Fibroblast of skin of scalp (primary cell): ENCODE measurements around the gene ROMO1.
"Not testable (repeated sequence)": the region's sequence is repeated elsewhere in the genome, so short reads cannot be mapped to it uniquely, and the experiment has no call there.

Source experiments
- DNase-seq: peaks from one replicate; pipeline ENCODE4 v3.0.0-alpha.2; 2013

The ROMO1 gene

DNA sequence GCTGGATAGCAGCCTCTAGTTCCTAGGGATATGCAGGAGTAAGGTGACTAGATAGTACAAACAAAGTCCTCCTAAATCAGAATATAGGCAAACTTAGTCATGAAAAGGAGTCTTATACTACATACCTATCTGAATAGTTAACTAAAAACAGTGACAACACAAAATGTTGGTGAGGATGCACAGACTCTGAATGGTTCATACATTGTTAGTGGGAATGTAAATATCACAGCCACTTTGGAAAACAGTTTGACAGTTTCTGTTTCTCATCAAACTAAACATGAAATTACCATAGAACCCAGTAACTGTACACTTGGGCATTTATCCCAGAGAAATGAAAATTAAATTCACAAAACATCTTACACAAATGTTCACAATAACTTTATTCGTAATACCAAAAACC is 17.2 kb upstream of the ROMO1 start:
- DNase-seq = no peak

GRCh38 chr20:35685368-35685767 is 13.8 kb upstream of the ROMO1 start:
- not testable (repeated sequence) for DNase-seq

DNA sequence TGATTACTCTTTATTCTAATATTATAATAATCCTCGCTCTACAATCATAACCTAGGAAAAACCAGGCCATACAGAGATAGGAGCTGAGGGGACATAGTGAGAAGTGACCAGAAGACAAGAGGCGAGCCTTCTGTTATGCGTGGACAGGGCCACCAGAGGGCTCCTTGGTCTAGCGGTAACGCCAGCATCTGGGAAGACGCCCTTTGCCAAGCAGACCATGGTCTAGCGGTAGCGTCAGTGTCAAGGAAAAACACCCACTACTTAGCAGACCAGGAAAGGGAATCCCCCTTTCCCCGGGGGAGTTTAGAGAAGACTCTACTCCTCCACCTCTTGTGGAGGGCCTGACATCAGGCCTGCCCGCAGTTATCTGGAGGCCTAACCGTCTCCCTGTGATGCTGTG is 12.3 kb upstream of the ROMO1 start:
- DNase-seq = peak; percentile 4

DNA sequence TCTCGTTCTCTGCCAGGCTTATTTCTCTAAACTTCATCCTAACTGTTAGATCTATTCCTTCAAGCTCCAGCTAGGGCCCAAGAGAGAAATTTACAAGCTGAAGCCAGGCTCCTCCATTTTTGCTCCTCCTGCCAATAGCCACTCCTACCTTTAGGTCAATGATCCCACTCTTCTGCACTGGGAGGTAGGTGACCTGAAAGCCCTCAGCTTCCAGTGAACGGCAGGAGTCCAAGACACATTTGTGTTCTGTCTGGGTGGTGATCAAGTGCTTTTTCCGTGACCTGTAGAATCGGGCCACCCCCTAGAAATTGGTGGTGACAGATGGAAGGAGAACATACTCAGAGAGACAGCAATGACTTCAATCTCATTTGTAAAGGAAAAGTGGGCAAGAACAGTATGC is 8.9 kb upstream of the ROMO1 start:
- DNase-seq = no peak

DNA sequence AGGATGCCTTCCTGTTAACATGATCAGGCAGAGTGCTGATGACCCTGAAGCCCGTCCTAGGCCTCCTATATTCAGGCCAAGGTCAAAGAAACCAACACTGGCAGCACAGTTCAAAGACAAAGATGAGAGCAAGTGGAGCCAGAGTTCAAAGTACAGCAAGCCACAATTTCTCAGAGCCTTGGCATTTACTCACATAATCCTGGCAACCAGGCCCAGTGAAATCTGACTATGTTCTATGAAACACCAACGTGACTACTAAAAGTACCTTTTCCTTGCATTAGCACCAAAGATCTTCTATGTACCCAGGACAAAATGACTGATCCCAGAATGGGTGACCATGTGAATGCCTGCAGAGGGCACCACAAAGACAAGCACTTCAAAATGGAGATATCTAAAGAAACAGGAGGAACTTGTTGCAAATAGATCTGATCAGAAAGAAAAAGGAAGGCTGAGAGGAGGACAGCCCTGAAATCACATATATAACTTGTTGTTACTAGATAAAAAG is 3.9 kb upstream of the ROMO1 start:
- no peak for DNase-seq

GRCh38 chr20:35695978-35696377 is 3.2 kb upstream of the ROMO1 start:
- DNase-seq = no peak

- DNase-seq = no peak
Observed at GRCh38 chr20:35697696-35698297, 1.4 kb upstream of the ROMO1 start.

DNA sequence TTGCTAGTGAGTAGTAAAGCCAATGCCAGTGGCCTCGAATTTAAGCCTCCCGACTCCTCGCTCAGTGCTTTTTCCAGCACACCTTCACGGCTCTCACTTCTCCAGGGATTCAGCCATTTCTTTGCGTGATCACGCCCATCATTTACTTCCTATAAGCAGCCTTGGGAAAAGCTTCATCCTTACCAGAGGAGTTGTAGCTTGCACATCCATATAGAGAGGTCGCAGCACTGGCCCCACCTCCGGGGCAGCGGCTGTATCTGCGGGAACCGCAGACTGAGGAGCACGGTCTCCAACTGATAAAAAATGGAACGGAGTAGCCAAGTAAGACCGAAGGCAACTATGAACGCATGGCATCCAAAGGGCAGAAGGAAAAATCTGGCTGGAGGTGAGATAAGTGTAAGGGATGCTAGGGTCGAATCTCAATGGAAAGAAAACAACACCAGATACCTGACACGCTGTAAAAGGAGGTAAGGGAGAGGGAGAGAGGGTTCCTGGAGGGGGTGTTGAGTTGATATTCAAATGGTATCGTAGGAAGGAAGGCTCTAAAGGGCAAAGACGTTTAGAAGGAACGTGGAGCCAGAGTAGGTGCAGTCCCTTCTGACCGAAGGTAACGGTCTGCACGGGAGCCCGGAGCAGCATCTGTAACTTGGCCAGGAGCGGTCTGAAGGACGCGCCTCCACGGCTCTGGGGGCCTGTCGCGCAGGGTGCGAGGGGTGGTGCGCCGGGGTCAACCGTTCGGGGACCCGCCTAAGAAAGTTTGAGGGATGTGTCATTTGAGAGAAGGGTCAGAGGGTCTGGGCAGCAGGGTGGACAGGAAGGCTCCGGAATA is 693 bp upstream of the ROMO1 start:
- DNase-seq = peak; percentile 12

DNA sequence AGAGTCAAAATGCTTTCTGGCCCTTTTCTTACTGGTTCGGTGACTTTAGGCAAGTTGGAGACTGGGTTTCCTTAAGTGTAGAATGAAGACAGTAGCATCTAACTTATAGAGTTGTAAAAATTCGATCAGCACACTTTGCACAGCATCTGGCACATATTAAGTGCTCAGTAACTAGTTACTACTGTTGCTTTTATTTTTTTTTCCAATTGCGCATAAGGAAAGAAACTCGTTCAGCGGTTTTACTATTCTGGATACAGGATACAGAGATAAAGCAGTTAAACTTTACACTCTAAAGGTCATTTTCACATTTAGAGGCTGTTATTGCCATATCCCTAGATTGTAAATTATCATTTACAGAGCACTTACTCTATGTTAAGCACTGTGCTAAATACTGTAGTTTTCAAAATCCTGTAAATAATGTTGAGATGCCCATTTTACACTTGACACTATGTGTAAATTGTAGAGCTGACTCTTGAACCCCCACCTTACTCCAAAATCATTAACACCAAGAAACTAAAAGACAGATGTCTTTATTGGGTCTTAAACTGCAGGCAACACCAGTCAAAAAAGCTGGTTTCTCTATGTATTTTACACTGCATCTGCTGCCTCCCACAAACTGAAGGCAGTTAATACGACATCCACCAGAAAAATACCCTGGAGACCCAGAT is 886 bp downstream of the ROMO1 start:
- no peak for DNase-seq

DNA sequence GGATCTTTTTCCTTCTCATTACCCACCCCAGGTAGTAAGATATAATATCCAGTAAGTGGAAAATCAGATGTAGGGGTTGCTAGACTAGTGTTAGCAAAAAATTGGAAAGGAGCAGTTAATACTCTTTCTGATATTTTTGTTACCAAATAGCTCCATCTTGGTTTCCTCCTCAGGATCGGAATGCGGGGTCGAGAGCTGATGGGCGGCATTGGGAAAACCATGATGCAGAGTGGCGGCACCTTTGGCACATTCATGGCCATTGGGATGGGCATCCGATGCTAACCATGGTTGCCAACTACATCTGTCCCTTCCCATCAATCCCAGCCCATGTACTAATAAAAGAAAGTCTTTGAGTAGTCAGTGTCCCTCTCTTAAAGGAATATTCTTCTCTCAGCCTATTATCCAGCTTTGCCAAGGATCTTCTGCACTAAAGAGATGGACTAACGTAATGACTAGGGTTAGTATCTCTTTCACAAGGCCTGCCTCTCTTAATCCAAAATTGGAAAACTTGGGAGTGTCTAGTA is 1.5 kb downstream of the ROMO1 start:
- DNase-seq = no peak

DNA sequence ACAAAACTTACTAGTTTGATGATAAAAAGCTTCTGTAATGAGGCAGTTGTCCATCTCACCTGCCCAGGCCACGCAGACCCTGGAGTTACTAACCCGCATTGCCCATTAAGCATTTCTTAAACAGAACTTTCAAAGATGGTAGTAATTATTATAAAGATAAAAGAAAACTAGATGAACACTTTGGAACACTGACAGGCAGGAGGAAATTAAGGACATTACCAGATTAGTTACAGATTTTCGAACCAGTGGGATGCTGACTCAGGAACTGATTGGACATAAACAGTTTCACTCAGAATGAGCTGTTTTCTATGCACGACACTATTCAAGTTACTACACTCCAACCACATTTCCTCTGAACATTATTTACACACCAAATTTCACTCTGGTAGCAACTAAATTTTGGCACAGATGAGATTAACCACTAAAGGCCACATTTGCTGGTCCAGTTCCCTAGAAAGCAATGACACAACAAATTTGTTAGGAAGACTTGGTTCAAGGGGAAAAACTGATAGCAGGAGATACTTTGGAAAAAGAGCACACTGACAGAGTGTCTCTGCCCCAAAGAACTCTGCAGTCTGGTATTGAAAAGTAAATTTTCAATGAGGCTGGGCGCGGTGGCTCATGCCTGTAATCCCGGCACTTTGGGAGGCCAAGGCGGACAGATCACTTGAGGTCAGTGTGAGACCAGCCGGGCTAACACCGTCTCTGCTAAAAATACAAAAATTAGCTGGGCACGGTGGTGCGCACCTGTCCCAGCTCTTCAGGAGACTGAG is 3.0 kb downstream of the ROMO1 start:
- DNase-seq = no peak

- no peak for DNase-seq
Observed at GRCh38 chr20:35702824-35703695, 3.9 kb downstream of the ROMO1 start.

- DNase-seq = no peak
Observed at GRCh38 chr20:35704514-35705261, 5.5 kb downstream of the ROMO1 start.

DNA sequence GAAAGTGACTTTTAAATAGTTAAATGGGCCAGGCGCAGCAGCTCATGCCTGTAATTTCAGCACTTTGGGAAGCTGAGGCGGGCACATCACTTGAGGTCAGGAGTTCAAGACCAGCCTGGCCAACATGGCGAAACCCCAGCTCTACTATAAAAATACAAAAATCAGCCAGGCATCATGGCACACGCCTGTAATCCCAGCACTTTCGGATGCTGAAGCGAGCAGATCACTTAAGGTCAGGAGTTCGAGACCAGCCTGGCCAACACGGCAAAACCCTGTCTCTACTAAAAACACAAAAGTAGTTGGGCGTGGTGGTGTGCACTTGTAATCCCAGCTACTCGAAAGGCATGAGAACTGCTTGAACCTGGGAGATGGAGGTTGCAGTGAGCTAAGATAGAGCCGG is 6.7 kb downstream of the ROMO1 start:
- not testable (repeated sequence) for DNase-seq

DNA sequence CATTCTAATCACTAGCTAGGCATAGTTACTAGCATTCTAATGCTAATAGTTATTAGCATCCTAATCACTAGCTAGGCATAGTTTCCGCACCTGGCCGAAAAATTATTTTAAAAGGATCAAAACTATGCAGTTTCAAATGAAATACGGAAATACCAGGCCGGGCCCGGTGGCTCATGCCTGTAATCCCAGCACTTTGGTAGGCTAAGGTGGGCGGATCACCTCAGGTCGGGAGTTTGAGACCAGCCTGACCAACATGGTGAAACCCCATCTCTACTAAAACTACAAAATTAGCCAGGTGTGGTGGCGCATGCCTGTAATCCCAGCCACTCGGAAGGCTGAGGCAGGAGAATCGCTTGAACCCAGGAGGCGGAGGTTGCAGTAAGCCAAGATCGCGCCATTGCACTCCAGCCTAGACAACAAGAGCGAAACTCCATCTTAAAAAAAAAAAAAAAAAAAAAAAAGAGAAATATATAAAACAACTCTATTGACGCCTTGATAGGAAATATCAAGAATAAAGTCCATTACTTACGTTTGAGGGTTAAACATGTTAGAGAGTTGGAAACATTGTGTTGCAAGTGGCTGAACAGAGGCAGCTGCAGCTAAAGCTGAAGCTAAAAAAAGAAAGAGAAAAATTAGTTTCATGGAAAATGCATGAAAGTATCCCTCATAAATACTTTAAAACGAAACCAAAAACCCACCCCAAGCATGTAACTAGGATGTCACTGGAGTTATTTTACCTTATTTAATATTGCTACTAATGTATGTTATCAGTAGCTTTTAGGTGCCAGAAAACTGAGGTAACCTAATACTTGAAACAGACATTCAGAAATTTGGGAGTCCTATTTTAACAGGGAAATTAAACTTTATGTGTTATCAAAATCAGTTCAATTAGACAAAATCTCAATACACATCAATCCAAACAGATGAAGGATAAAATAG is 7.7 kb downstream of the ROMO1 start:
- not testable (repeated sequence) for DNase-seq

GRCh38 chr20:35708502-35708901 is 9.3 kb downstream of the ROMO1 start:
- DNase-seq = no peak

GRCh38 chr20:35709259-35709658 is 10.1 kb downstream of the ROMO1 start:
- DNase-seq = no peak

DNA sequence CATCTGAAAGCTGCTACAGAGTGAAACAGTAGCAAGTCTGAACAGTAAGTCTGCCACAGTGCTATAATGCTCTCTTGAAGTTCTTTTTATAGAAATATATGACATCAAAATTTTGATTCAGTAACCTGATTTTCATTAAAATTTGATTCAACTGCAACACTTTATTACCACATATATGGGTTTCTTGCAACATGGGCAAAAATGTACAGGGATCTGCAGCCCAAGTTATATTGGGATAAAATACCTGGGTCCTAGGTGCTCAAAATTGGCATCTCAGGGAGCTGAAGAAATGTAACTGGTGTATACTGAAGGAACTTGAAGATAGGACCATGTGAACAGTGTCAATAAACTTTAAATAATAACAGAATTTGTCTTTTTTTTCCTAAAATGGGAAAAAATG is 10.8 kb downstream of the ROMO1 start:
- DNase-seq = no peak

DNA sequence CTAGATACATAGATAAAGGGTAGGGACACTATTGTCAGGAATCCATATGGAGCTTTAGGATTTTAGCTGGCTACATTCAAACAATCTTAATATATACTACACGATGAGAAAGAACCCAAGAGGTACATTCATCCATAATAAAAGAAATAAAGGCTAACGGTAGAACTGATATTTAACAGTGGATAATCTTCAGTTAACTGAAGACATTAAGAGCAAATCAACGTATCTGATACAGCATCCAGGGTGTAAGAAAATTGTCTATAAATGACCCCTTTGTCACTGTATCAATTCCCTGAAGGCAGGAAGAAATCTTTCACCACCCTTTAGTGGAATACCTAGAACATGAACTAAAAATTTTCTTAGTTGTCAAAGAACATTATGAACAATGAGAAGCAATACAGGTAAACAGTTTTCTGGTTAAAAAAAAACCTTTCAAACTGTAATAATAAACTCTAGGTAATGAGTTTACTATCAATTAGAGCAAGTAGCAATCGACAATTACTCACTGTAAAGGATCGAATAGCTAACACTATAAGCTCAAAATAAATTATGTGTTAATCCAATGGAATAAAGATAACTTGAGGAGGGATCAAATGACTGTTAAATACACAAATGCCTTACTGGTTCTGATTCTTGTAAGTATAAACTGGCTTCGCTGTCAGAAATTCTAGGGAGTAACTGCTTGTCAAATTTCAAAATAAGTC is 11.8 kb downstream of the ROMO1 start:
- DNase-seq = no peak
